Natural killer cell (primary cell): ENCODE data around the gene ADAM23. TPM values are rescaled to one million over a fixed set of nuclear protein-coding genes. Genes with fewer than 3 reads are reported as not detected.

Source experiments
- ATAC-seq, 3 donors: fragments of 150-1000 bp in 2 of 3; fragments of 200-7000 bp in 1 of 3; cut with Tn5 transposase; 1 replicate in 1 of 3; 2 replicates in 2 of 3; pipeline ENCODE4 v1.10.0; 2021; ENCODE audit warnings: mild to moderate bottlenecking in 2 of 3, moderate library complexity in 2 of 3
- DNase-seq, 2 donors: peaks; one replicate each; pipeline versions ENCODE4 v3.0.0 to v3.0.0-alpha.2; 2013 to 2021; ENCODE audit warnings: mixed read lengths in 1 of 2
- H3K27ac ChIP-seq: one replicate; pipeline ENCODE4 v1.5.1; 2013; ENCODE audit warnings: mild to moderate bottlenecking, low read length
- H3K27me3 ChIP-seq: one replicate; pipeline ENCODE4 v1.6.1; 2013; ENCODE audit warnings: low read length; ENCODE audit not compliant: control insufficient read depth, insufficient read depth
- H3K36me3 ChIP-seq: one replicate; pipeline ENCODE4 v1.6.1; 2013; ENCODE audit warnings: low read length; ENCODE audit not compliant: control insufficient read depth, insufficient read depth
- H3K4me1 ChIP-seq: one replicate; pipeline ENCODE4 v1.6.1; 2013; ENCODE audit warnings: low read length; ENCODE audit not compliant: control insufficient read depth, insufficient read depth
- H3K4me3 ChIP-seq: one replicate; pipeline ENCODE4 v1.5.1; 2013; ENCODE audit warnings: low read length
- H3K9me3 ChIP-seq: one replicate; pipeline ENCODE4 v1.6.1; 2013; ENCODE audit warnings: low read length; ENCODE audit not compliant: control insufficient read depth, insufficient read depth
- H3K27ac Mint-ChIP-seq, 2 donors: one replicate each; pipeline ENCODE4 v1.8.0; 2022; ENCODE audit warnings: mild to moderate bottlenecking in 2 of 2, mixed read lengths in 2 of 2, moderate library complexity in 1 of 2
- H3K27me3 Mint-ChIP-seq, 2 donors: one replicate each; pipeline ENCODE4 v1.8.0; 2022; ENCODE audit warnings: low read depth in 2 of 2, mixed read lengths in 2 of 2
- H3K36me3 Mint-ChIP-seq: one replicate; pipeline ENCODE4 v1.8.0; 2022; ENCODE audit warnings: mixed read lengths
- H3K4me1 Mint-ChIP-seq, 2 donors: one replicate each; pipeline ENCODE4 v1.8.0; 2022; ENCODE audit warnings: mixed read lengths in 2 of 2
- H3K4me3 Mint-ChIP-seq: one replicate; pipeline ENCODE4 v1.8.0; 2022; ENCODE audit warnings: mild to moderate bottlenecking, moderate library complexity, mixed read lengths
- H3K9me3 Mint-ChIP-seq, 2 donors: one replicate each; pipeline ENCODE4 v1.8.0; 2022; ENCODE audit warnings: mixed read lengths in 2 of 2
- WGBS: methylation state at CpG from one replicate; pipeline ENCODE4 v1.1.7; 2013; ENCODE audit warnings: missing lambda C conversion rate; ENCODE audit not compliant: insufficient coverage; 5-methylcytosine and 5-hydroxymethylcytosine counted together
- intact Hi-C: fragments of 100-400 bp; cut with micrococcal nuclease; formaldehyde crosslinking; loops from one replicate; pipeline ENCODE4 v1.14.2; 2022
- total RNA-seq, 4 donors: library from RNA; stranded (reverse); fragments of 120-200 nt in 1 of 4; gene quantifications; one replicate each; pipeline versions ENCODE4 v1.2.3 to v1.2.4, GENCODE V29; 2013 to 2022
- TF ChIP-seq, protein P1 (sequence below): fragments of 200-600 bp; IDR thresholded peaks from one replicate; pipeline ENCODE4 v1.8.0; 2022; ENCODE audit warnings: antibody characterized with exemption

ADAM23 gene
- total RNA-seq, 3 donors from 2014 or later (not counting 1 experiment from before 2014, with no cell fraction given) = 1.6 TPM; not detected in 2

DNA sequence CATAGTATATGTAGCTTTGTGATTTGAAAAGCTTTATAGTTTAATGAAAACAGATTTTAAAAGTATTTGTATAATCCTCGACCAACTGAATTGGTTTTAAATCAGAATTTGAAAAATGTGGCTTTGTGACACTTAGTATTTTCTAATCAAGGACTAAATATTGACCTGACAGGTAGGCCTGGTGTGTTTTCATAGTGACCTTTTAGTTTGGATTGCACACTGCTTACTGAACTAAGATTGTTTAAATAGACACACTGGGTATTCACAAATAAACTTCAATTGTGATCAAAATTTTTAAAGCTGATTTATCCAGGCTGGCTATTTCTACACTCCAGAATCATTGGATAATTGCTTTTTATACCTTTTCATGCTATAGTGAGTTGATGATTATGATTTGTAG is 167.1 kb downstream of the ADAM23 start:
- Mint-ChIP-seq H3K4me3 (no peak overlapping the region), H3K4me1 (no peaks in the 10 kb centered on the region), H3K36me3 (no peaks in the 10 kb centered on the region), H3K9me3 (no peaks in the 10 kb centered on the region), H3K27ac (no peak overlapping the region), H3K27me3 (peaks cover 0 to 6% of the 10 kb centered on the region in 2 donors)
- WGBS = no CpG with 5 or more reads among the region's 1 CpG
- H3K27me3 ChIP-seq = no peaks in the 10 kb centered on the region
- TF ChIP-seq, protein P1, sequence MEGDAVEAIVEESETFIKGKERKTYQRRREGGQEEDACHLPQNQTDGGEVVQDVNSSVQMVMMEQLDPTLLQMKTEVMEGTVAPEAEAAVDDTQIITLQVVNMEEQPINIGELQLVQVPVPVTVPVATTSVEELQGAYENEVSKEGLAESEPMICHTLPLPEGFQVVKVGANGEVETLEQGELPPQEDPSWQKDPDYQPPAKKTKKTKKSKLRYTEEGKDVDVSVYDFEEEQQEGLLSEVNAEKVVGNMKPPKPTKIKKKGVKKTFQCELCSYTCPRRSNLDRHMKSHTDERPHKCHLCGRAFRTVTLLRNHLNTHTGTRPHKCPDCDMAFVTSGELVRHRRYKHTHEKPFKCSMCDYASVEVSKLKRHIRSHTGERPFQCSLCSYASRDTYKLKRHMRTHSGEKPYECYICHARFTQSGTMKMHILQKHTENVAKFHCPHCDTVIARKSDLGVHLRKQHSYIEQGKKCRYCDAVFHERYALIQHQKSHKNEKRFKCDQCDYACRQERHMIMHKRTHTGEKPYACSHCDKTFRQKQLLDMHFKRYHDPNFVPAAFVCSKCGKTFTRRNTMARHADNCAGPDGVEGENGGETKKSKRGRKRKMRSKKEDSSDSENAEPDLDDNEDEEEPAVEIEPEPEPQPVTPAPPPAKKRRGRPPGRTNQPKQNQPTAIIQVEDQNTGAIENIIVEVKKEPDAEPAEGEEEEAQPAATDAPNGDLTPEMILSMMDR = no peak
- H3K27ac ChIP-seq = no peak overlapping the region
- intact Hi-C loops = no loop called here
- DNase-seq = no peak
- no peaks in the 10 kb centered on the region for H3K36me3 ChIP-seq
- ATAC-seq = no peak
- no peaks in the 10 kb centered on the region for H3K4me1 ChIP-seq
- no peaks in the 10 kb centered on the region for H3K9me3 ChIP-seq
- no peak overlapping the region for H3K4me3 ChIP-seq

DNA sequence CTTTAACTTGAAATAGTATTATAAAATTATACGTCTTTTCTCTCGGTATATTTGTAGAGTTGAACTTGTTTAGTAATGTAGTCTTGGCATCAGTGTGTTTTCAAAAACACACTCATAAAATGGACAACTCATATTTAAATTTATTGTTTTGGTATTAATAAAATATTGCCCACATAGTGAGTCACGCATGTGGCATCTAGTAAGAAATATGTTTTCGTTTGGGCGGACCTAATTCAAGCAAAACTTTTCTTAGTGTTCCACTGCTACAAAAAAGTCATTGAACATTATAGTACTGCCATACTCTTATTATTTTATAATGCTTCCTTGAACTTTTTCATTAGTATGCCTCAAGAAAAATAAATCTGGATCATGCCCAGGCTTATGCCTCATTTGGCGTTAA is 167.9 kb downstream of the ADAM23 start:
- ATAC-seq (no peak), DNase-seq (no peak)
- Histone ChIP-seq H3K27ac (no peak overlapping the region), H3K27me3 (no peaks in the 10 kb centered on the region), H3K4me1 (no peaks in the 10 kb centered on the region), H3K9me3 (no peaks in the 10 kb centered on the region), H3K4me3 (no peak overlapping the region), H3K36me3 (no peaks in the 10 kb centered on the region)
- H3K4me1 Mint-ChIP-seq = no peaks in the 10 kb centered on the region
- H3K27ac Mint-ChIP-seq = no peak overlapping the region
- intact Hi-C loops = no loop called here
- TF ChIP-seq, protein P1 = no peak
- peaks cover 0 to 4% of the 10 kb centered on the region in 2 donors for H3K27me3 Mint-ChIP-seq
- no peaks in the 10 kb centered on the region for H3K9me3 Mint-ChIP-seq
- 98% methylated on average over 3 of the region's 6 CpGs for WGBS
- no peak overlapping the region for H3K4me3 Mint-ChIP-seq
- no peaks in the 10 kb centered on the region for H3K36me3 Mint-ChIP-seq

GRCh38 chr2:206611736-206612135 is 168.4 kb downstream of the ADAM23 start:
- Histone ChIP-seq H3K9me3 (no peaks in the 10 kb centered on the region), H3K4me1 (no peaks in the 10 kb centered on the region), H3K27me3 (no peaks in the 10 kb centered on the region), H3K27ac (no peak overlapping the region), H3K4me3 (no peak overlapping the region), H3K36me3 (no peaks in the 10 kb centered on the region)
- TF ChIP-seq, protein P1 = no peak
- 88% methylated on average over 3 of the region's 3 CpGs for WGBS
- no peak overlapping the region for H3K27ac Mint-ChIP-seq
- peaks cover 0 to 4% of the 10 kb centered on the region in 2 donors for H3K27me3 Mint-ChIP-seq
- H3K4me1 Mint-ChIP-seq = no peaks in the 10 kb centered on the region
- H3K36me3 Mint-ChIP-seq = no peaks in the 10 kb centered on the region
- ATAC-seq = no peak
- H3K4me3 Mint-ChIP-seq = no peak overlapping the region
- H3K9me3 Mint-ChIP-seq = no peaks in the 10 kb centered on the region
- intact Hi-C loops = no loop called here
- no peak for DNase-seq

- peaks cover 0 to 4% of the 10 kb centered on the region in 2 donors for H3K27me3 Mint-ChIP-seq
- H3K27ac Mint-ChIP-seq = no peak overlapping the region
- DNase-seq (no peak), ATAC-seq (no peak)
- intact Hi-C loops = no loop called here
- H3K27me3 ChIP-seq = no peaks in the 10 kb centered on the region
- H3K4me1 ChIP-seq = no peaks in the 10 kb centered on the region
- WGBS = 80% methylated on average over 6 of the region's 6 CpGs
- no peaks in the 10 kb centered on the region for H3K36me3 Mint-ChIP-seq
- no peaks in the 10 kb centered on the region for H3K9me3 ChIP-seq
- H3K4me3 Mint-ChIP-seq = no peak overlapping the region
- H3K4me3 ChIP-seq = no peak overlapping the region
- H3K9me3 Mint-ChIP-seq = no peaks in the 10 kb centered on the region
- H3K27ac ChIP-seq = no peak overlapping the region
- TF ChIP-seq, protein P1 = no peak
- no peaks in the 10 kb centered on the region for H3K36me3 ChIP-seq
- H3K4me1 Mint-ChIP-seq = no peaks in the 10 kb centered on the region
Observed at GRCh38 chr2:206614811-206615210, 171.5 kb downstream of the ADAM23 start.
